ENCODE data around the gene LRRC56.
A peak's percentile ranks its signal among the peaks of the same experiment; 100 is the strongest.

Gene LRRC56

DNA sequence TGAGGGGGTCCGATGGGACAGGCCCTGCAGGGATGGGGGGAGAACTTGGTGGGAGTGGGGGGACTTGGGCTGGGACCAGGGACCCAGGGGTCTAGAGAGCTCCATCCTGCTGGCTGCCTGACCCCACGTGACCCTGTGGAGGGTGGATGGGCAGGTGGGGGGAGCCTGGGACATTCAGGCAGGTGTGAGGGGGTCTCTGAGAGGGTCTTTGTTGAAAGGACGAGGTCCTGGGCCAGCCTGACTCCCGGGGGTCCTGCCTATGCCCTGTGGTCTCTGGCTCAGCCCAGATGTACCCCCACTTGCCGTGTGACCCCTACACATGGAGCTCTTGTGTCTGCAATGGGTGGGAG lies 7.5 kb downstream of the LRRC56 start:
- no peak for DNase-seq

DNA sequence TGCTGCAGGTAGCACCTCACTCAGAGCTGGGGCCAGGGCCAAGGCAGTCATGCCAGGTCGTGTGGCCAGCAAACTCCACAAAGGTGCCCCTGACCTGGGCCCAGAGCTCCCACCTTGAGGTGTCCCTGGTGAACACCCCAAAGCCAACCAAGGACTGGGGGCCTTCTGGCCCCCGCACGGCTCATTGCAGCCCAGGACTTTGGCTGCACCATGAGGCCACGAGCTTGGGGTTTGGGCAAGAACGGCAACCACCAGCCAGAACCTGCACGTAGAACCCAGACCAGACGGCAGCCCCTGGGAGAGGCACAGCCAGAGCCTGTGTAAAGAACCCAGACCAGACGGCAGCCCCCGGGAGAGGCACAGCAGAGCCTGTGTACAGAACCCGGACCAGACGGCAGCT lies 7.8 kb downstream of the LRRC56 start:
- DNase-seq, result no peak

DNA sequence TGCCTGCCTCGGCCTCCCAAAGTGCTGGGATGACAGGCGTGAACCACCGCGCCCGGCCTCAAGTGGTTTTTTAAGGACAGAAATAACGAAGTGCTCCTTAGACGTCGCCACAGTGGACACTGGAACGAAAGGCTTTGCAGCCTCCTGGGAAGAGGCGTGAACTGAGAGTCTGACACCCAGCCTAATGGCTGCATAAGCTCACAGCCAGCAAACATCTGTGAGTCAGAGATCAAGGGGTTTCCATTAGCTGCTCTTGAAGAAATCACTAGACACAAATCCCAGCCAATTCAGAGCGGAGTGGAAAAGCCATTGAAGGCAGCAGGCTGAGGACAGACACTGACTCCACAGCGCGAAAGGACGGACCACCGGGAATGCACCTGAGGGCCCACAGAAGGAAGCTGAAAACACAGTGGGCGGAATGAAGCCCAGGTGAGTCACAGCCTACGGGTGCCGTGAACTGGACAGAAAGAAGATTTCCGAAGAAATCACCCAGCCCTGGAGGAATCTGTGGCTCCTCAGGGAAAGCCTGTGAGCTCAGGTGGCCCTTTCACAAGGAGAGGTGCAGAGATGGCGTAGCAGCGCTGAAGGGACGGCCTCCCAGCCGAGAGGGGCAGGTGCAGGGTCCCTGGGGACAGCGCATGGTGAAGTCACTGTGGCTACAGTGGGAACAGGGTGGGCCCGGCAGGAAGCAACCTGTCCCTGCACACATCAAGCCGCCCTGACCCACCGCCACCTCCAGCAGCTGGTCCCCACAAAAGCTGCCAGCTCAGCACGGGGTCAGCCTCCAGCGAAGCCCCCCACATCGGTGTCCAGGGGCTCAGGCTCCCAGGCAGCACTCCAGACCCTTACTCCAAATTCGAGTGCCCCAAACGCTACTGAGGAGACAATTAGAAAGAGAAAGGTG lies 11.6 kb downstream of the LRRC56 start:
- no peak for DNase-seq

DNA sequence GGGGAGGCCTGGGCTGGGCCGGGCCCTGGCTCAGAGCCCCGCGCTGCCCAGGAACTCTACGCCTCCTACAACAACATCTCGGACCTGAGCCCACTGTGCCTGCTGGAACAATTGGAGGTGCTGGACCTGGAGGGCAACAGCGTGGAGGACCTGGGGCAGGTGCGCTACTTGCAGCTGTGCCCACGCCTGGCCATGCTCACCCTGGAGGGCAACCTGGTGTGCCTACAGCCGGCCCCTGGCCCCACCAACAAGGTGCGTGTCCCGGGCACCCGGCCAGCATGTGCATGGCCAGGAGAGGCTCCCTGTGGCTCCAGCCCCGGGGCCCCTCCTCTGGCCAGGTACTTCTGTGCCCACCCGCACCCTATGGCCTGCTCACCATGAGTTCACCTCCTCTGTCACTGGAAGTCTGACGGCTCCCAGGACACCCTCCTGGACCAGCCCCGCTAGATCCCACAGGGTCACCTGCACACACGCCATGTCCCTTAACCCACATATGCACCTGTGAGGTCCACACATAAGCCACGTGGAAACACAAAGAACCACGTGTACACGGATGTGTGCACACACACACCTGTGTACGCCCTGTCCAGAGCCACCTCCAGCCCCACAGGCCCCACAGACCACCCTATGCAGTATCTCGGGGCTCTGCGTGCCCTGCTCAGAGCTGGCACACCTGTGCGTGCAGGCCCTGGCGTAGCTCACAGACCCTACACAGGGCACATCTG lies 12.9 kb downstream of the LRRC56 start:
- no peak for DNase-seq

DNA sequence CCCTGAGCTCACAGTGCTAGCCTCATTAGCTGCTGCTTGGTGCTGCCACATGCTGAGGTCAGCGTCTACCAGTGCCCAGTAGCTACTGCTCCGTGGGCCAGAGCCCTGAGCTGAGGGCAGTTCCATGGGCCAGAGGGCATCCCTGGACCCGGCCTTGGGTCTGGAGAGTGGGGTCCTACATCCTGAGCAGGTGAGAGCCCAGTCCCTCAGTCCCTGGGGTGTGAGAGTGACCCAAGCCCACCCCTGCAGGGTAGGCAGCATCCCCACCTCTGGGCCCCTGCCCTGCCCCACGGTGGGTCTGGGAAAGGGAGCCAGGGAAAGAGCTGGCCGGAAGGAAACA lies 13.4 kb downstream of the LRRC56 start:
- DNase-seq, result no peak

DNA sequence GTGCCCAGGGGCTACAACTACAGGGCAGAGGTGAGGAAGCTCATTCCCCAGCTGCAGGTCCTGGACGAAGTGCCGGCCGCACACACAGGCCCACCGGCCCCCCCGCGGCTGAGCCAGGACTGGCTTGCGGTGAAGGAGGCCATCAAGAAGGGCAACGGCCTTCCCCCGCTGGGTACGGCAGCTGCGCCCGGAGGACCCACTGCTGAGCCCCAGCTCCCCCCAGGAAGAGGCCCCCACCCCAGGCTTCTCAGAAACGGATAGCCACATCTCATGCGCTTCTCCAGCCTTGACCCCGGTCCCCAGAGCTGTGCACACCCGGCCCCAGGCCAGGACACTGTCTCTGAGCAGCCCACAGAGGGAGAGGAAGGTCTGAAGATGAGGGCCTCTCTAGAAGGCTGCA lies 13.8 kb downstream of the LRRC56 start:
- no peak for DNase-seq

DNA sequence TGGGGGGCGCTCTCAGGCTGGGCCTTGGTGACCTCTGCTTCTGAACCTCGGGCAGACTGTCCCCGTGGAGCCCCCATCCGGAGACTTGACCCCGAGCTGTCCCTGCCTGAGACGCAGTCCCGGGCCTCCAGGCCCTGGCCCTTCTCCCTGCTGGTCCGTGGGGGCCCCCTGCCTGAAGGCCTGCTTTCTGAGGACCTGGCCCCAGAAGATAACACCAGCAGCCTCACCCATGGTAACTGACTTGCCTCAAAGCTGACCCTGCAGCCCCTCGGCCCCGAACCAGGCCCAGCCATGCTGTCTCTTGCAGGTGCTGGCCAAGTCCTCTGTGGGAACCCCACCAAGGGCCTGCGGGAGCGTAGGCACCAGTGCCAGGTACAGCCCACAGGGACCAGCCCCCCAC lies 14.3 kb downstream of the LRRC56 start:
- DNase-seq, result no peak

DNA sequence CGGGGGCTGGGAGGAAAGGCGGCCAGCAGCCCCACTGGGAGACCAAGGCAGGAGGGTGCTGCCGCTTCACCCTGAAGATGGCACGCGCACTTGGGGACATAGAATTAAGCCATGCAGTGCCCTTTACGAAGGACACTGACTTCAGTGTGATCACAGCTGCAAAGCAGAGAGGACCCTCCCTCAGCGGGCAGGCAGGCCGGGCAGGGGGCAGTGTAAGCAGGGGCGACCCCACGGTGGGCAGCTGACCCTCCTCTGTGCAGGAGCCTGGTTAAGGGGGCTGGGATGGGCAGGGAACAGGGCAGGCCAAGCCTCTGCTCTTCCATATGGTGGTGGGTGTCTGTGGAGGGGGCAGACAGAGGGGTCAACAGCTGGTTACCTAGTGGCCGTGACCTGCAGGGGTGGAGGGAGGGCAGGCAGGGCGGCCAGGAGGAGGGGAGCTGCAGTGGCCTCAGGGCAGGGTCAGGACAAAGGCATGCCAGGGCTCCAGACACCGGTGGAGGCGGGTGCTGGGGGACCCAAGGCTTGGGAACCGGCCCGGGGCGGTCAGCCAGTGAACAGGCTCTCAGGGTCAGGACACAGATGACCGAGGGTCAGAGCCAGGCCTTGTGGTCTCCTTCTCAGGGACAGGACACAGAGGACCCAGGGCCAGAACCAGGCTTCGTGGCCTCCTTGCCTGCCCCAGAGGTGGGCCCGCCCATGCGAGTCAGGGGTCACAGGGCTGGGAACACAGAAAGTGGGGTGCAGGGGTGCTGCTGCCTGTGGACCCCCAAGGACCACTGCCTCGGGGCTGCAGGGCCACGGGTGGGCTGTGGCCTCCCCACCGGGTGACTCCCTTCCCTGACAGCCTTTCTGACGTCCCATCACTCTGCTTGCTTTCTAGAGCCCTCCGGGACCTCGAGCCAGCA lies 16.0 kb downstream of the LRRC56 start:
- no peak for DNase-seq

DNA sequence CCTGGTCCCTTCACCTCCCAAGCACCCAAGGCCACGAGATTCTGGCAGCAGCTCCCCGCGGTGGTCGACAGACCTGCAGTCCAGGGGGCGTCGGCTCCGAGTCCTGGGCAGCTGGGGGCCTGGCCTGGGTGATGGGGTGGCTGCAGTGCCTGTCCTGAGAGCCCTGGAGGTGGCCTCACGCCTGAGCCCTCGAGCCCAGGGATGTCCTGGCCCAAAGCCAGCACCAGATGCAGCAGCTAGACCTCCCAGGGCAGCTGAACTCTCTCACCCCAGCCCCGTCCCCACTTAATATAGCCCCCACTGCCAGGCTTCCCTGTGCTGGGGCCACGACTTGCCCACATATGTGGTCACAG lies 16.6 kb downstream of the LRRC56 start:
- DNase-seq, result no peak

DNA sequence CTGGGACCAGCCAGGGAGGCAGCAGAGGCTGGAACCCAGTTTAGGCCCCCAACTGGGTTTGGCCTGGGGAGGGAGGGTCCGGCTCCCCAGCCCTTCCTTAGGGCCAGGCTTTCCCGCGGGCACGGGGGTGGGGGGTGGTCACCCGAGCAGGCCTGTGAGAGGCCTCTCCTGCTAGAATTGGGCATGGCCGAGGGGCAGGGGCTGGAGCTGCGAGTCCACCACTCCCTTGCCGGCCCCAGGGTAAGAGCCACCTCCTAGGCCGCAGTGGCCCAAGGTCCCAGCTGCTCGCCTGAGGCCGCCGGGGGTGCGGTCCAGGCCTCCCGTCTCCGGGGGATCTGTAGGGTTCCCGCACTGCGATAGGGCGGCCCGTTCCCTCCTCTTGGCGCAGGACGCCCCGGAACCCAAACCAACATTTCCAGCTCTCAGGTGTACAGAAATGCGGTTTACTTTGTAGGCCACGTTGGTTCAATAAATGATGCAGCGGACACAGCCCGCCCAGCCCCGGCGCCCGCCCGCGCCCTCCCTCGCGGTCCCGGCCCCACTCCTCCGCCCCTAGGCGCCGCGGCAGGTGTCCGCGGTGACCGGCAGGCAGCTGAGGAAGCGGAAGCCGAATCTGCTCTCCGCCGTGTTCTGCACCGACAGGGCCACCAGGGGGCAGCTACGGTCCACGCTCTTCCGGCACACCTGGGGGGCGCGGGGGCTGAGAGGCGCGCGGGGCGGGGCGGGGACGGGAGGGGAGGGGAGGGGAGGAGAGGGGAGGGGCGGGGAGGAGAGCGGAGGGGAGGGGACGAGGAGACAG lies 17.3 kb downstream of the LRRC56 start:
- peak; percentile 94 for DNase-seq

DNA sequence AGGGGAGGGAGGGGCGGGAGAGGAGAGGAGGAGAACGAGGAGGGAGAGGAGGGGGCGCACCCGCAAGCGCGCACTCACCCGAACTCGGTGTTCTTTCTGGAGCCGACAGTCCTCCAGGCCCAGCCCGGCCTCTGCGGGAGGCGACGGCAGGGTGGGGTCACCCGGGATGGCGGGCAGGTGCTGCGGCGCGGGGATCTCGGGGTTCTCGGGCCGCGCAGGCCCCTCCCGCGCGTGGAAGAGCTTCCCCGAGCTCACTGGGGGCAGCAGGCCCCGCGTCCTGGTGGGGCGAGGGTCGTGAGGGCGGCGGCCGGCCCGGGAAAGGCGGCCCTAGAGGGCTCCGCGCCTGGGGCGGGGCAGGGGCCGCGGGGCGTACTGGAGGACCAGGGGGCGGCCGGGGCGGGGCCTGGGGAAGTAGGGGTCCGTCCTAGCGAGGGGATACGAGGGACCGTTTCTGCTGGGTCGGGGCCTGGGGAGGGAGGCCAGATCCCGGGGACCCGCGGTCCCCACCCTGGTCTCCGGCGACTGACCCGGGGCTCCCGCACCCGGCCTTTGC lies 18.0 kb downstream of the LRRC56 start:
- DNase-seq, result no peak

DNA sequence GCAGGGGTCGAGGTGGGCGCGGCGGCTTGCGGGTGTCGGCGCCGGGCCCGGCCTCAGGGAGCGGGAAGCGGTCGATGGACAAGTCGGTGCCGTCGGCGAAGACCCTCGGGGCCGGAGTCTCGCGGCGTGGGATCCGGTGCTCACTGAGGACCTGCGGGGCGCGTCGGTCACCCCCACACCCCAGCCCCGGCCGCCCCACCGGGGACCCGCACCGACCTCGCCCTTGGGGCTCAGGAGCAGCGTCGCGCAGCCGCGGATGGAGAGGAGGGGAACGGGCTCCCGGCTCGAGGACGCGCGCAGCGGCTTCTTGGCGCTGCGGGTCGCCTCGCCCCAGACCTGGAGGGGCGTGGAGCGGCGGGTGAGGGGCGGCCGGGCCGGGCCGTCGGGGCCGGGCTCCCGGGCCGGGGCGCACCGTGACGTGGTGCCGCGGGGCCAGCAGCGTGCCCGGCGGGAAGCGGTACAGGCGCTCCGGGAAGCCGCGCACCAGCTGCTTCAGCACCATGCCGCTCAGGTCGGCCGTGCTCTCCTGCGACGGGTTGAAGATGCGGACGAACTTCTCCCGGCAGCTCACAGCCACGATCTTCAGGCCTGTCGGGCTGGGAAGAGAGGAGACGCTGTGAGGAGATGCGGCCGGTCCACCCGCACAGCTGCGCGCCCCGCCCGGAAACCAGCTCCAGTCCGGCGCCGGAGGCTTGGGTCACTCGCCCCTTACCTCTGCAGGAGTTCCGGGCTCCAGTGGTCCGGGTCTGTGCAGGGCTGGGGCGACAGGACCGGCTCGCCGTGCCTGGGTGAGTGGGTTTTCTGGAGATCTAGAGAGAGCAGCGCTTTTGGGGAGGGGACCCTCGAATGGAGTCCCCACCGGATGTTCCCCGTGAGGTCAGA lies 18.7 kb downstream of the LRRC56 start:
- peak; percentile 52 for DNase-seq

DNA sequence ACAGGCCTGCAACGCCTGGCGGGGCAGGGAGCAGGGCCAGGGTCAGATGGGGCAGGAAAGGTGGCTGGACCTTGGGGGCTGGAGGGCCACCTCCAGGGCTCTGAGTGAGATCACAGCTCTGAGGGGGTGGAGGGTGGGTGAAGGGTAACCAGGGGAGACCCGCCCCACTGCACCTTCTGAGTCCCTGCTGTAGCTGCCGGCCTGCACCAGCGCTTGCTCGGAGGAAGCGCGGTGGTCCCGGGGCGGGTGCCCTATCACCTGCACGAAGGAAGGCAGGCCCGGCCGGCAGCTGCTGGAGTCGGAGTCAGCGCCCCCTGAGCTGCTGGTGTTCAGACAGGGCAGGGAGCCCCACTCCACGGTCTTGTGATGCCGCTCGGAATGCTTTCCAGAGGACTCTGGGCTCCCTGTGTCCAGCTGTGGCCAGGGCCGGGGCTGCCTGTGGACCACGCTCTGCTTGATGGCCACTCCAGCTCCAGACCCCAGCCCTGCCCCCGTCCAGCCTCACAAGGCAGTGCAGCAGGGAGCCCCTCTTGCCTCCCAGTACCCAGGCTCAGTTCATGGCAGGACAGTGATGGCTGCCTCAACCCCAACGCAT lies 19.4 kb downstream of the LRRC56 start:
- DNase-seq, result no peak

DNA sequence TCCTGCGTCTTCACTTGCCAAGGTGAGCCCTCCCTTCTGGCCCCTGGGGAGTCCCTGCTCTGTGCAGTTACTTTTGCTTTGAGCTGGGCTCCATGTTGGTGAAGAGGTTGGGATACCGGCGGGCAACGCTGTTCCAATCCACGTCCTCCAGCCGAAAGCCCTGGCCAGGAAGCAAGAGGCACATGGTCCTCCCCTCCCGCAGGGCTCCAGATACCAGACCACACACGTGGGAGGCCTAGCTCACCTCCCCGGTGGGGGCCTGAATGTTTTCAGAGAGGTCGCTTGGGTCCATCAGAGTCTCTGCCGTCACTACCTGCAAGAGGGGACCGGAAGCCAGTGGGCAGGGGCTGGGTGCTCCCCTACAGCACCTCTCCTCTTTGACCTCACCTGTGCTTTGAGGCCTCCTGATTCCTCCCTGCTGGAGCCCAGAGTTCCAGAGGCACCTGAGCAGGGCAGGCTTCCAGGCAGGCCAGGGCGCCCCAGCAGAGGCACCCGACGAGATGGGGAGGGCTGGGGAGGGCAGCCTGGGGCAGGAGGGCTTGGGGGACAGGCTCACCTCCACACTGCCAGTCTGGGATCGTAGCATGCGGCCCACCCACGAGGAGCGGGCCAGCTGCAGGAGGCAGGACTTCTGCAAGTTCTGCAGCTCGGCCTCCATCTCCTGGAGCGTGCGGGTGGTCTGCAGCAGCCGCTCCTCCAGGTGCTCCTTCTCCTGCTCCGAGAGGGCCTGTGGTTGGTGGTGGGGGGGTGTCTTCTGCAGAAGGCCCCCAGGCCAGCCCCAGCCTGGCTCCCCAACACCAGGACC lies 20.2 kb downstream of the LRRC56 start:
- no peak for DNase-seq

DNA sequence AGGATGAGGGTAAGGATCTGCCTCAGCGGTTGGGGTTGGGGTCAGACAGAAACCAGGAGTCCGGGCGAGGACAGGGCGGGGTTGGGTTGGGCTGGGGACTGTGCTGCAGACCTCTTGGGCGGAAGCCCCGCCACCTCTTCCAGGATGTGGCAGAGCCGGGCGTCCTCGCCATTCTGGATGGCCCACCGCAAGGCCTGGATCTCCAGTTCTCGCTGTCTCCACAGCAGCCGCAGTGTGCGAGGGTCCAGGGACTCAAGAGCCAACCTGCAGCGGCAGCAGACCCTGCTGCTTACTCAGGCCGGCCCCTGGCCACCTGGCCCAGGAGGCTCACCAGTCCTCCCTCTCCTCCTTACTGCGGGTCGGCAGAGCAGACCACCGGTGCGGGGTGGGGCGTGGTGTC lies 21.2 kb downstream of the LRRC56 start:
- DNase-seq, result no peak

DNA sequence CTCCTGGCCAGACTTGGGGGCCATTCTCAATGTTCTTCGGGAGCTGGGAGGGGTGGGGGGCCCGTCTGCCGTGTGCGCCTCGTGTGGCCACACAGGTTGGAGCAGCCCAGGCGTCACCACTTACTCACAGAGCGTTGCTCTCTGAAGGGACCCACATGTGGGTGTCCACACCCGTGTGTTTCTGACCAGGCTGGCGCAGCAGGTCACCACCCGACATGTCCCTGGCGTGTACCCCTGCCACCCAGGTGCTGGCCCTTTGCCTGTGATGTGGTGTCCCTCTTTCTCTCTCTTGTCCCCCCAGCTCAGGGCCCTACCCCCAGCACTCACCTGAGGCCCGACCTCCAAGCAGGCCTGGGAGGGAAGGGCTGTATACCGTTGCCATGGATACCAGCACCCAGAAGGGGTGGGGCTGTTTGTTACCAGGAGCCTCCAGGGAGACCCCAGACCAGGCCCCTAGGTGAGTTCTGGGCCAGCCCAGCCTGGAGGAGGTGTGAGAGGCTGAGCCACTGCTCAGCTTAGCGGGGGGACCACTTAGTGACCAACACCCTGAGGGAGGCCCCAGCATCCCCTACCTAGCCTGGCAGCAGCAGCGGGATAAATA lies 21.8 kb downstream of the LRRC56 start:
- no peak for DNase-seq

DNA sequence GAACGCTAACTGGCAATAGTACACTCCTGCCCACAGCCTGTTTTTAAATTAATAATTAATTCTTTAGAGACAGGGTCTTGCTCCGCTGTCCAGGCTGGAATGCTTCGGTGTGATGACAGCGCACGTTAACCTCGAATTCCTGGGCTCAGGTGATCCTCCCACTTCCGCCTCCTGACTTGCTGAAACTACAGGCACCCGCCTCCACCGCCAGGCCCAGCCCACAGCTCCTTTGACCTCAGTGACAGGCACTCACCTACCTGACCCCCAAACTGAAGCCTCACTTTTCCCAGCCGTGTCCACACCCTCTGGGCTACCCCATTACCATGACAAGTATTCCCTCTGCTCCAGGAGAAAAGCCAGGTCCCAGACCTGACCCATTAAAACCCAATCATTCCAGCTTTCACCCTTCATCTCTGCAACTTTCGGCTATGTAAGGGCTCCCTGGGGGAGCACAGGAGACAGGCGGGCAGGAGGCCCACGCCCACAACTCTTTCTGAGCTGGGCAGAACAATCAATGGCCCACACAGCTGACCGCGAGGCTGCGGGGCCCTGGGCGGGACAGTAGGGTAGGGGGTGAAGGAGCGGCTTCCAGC lies 22.5 kb downstream of the LRRC56 start:
- peak; percentile 25 for DNase-seq

DNA sequence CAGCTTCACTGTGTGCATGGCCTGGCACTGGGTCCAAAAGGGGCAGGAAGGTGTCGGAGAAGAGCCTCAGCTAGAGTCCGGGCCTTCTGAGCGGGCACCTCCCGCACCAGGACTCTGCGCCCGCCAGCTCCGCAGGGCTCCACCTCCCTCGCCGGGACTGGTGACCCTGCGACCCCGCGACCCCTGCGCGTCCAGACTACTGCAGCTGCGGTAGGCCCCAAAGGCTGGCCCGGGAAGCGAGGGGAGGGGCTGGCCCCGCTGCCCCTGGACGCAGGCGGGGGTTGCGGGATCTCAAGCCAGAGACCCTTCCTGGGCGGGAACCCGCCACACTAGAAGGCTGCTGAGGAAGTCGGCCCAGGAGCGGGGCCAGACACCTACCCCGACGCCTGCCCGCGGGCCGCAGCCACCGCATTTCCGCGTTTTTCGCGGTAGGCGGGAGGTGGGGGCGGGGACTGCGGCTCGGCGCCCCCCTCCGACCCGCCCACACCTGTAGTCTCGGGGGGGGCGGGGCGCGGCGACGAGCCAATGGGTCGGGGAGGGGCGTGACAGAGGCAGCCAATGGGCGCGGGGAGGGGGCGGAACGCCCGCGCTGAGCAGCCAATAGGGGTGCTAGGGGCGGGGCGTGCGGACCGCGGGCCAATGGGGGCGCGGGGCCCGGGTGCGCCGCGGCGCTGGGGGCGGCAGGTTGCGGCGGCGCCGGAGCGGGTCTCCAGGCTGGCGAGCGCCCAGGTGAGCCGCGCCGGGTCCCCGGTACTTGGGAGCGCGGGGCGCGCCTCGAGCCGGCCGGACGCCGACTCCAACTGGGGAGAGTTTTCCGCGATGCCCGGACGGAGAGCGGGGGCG lies 23.2 kb downstream of the LRRC56 start, which contains the start of the genes LMNTD2 and RASSF7:
LMNTD2 (minus strand) TSS at position 434 of the 843 bp plus-strand sequence; CDS start at position 412, 22 bp downstream.
RASSF7 (plus strand) TSS at position 666 of the 843 bp plus-strand sequence. CDS start 799 bp downstream, outside the sequence.
- peak; percentile 99 for DNase-seq
